GM21381 (cell line): ENCODE data around the gene OMA1.

ENCODE experiments used
- ATAC-seq: cut with Tn5 transposase; IDR thresholded peaks from one replicate; pipeline ENCODE4 v1.9.1; 2021; ENCODE audit warnings: mild to moderate bottlenecking, moderate library complexity; ENCODE audit not compliant: unreplicated experiment

OMA1 gene

DNA sequence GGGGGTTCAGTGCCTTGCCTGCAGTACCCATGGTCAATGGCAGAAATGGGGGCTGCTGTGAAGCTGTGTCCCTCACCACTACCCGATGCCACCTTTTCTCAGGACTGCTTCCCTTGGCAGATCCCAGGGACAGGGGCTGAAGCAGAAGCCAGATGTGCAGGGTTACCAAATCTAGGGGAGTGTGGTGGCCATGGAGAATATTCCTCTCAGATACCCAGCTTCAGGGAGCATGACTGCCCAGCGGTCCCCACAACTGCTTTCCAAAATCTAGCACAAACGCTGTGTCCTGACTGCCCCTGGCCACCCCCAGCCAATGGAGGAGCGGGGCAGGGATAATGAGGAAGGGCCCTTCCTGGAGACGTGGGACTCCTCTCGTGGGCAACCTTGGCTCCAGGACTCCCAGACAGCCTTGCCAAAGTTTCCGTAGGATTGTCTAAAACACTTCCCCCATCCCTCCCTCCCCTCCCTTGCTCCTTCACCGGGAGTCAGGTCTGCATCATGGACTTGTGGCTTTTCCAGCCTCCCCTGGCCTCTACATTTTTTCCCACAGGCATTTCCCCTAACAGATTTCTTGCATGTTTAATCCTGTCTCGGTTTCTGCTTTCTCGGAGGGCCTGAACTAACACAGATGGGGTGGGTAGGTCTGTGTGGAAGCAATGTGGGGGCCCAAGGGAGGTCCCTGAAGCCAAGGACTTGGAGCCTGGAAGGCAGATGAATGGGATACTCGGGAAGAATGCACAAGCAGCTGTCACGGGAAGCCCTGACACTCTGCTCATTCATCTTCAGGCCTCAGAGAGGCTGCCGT lies 80.5 kb downstream of the OMA1 start:
- no peak for ATAC-seq

DNA sequence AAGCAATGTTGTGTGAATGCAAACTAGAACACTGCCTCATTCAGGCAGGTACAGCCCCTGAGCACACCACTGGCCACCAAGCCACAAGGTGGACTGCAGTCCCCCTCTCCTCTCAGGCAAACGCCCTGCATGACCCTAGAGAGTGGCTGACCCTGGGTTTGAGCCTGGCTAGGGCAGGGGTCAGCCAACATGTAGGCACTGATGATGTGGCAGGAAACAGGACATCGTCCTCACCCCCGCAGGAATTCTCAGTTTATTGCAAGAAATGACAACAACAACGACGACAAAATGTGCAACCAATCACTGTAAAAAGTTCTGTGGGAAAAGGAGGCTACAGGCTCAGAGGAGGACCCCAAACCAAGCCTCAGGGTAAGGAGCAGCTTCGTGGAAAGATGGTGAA lies 81.3 kb downstream of the OMA1 start:
- no peak for ATAC-seq

DNA sequence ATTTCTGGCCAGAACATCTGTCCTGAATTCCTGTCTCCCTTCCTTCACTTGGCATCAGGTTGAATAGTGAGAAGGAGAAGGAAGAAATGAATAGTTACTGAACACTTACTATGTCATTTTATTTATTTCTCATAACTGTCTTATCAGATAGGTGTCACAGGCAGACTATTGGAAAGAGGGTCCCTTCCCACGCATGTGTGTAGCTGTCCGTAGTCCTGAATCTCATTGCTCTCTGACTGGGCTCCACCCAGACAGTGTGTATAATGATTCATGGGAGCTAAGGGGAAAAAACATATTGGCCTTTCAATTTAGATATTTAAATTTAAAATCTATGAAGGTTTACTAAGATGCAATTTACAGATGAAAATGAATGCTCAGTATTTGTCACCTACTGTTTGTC lies 86.1 kb downstream of the OMA1 start:
- ATAC-seq = no peak

DNA sequence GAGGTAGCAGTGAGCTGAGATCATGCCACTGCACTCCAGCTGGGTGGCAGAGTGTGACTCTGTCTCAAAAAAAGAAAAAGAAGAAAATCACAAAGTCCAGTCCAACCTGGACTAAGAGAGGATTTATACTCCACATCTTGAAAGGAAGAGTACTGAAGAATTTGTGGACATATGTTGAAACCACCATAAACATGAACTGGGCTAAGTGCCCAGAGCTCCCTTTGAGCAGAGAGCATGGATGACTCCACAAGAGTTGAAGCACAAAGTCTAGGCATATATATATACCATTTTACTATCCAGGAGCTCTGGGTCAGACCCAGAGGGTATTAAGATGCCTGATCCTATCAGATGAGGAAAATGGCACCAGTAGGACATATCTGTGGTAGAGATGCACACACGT lies 86.6 kb downstream of the OMA1 start:
- no peak for ATAC-seq

DNA sequence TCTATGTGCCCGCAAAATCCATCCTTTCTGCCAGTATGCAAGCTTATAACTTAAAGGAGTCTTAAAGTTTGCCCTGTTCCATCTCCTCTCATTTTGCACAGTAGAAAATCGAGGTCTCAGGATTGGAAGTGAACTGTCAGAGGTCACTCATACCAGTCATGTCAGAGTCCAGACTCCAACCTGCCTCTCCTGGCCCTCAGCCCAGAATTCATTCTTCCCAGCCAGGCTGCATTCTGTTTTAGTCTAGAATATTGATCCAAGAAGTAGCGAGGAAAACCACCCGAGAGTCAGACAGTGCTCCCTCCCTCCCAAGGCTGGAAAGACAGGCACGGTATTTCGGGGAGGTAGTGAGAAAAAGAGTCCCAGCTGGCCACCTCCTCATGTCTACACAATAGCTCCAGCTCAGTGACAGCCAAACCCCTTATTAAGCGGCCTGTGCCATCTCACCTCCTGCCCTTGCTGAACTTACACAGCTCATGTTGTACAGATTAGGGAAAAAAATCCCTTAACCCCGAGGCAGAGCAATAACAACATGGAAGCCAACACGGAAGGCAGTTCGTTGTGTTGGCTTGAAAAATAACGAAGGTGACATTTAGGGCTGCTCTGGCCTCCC lies 89.4 kb downstream of the OMA1 start:
- ATAC-seq = no peak

DNA sequence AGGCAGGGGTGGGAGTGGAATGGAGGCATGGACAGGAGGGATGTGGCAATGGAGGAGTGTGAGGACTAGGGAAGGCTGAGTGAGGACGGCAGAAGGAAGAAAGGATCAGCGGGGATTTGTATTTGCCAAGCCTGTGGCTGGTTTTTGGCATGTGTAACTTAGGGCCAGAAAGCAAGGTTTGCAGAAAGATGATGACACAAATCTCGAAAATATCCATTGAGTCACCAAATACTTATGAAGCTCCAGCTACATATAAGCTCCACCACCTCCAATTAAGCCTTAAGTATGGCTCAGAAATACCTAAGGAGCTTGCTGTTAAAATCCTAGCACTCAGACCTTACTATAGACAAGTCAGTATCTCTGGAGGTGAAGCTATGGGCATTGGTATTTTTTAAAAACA lies 90.1 kb downstream of the OMA1 start:
- no peak for ATAC-seq

DNA sequence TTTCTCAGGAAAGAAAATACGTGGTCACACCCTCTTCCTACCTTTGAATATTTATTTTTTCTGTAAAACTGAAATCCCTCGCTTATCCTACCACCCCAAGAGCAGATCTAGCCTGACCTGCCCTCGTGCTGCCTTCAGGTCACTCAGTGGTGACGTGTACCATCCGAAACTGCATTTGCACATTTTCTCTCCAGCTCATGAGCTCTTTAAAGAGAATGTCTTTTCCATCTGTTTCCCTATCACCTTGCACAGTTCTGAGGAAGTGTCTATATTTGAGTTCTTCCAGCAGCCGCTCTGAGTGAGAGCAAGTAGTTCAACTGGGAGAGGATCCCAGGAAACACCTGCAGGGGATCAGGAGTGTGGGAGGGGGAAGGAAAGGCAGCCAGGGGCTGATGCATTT lies 91.7 kb downstream of the OMA1 start:
- no peak for ATAC-seq

DNA sequence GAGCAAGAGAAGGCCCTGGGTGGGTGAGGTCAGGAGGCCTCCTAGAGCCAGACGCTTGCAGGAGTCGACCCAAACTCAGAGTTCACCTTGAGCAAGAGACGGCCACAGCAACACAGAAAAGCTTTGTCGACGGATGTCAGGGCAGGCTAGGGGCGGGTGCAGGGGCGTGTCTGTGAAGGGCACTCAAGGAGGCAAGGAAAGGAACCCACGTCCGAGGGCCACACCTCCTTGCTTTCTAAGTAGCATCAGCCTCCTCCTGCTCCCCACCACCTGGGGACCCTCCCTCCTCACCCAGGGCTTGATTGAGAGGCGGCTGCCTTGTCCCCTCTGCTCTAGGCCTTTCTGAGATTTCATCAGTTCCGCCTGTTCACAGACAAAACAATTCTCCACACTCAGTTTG lies 92.1 kb downstream of the OMA1 start:
- no peak for ATAC-seq

DNA sequence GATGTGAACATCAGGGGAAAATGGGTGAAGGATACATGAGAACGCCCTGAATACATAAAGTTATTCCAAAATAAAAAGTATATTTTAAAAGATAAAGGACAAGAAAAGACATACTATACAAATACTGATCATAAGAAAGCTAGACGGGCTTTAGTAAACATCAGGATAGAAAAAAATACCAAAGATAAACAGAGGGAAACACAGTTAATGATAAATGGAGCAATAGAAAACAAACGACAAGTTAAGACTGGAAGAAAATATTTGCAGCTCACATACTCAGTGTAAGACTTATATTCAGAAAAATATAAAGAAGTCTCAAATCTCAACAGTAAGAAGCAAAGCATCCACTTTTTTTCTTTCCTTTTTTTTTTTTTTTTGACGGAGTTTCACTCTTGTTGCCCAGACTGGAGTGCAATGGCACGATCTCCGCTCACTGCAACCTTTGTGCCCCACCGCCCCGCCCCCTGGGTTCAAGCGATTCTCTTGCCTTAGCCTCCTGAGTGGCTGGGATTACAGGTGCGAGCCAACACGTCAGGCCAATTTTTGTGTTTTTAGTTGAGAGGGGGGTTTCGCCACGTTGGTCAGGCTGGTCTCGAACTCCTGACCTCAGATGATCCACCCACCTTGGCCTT lies 94.8 kb downstream of the OMA1 start:
- no peak for ATAC-seq

DNA sequence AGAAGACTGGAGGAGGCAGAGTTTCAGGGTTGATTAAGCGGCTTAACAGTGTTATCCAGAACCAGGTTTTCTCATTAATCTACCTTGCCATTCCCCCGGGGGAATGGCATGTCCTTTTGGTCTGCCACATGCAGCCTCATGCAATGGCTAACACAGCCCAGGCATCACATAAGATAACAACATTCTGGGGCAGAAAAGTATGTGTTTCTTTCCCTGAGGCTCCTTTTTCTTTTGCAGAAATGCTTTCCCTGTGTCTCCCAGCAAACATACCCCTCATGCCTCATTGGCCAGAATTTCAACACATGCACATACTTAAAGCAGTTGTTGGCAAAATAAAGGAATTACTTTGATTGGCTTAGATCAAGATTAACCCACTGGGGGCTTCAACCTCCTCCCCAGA lies 98.6 kb downstream of the OMA1 start:
- ATAC-seq = no peak

DNA sequence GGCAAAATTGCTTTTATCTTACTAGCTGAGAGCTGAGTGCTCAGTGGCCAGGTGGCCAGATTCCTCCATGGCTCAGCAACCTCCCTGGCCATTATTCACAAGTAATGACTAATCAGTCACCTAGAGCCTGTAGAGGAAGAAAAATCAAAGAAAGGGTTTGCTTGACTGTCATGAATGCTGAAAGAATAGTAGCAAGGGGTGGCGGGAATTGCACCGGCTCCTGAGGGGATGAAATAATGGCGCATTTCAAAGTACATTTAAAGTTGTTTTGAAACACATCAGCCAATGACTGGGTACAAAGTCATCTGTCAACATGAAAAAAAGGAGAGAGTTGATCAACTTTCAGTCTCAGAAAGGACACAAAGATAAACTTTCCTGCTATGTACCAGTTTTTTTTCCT lies 99.5 kb downstream of the OMA1 start:
- ATAC-seq = no peak

DNA sequence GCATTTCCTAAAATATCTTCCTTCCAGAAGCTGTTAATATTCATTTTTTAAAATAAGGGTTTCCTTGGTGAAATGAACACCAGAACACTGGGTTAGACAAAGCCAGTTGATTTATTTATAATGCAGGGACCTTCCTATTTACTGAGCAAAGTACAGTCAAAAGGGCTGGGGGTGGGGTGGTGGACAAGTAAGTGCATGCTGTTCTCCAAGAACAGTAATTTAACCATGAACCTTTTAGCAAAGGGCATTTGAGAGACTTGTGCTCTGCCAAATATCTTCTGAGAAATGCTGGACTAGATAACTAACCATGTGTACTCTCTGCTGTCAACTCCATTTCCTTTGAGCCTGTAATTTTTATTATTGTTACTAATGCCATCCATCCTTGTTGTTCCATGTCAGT lies 100.2 kb downstream of the OMA1 start:
- ATAC-seq = no peak

DNA sequence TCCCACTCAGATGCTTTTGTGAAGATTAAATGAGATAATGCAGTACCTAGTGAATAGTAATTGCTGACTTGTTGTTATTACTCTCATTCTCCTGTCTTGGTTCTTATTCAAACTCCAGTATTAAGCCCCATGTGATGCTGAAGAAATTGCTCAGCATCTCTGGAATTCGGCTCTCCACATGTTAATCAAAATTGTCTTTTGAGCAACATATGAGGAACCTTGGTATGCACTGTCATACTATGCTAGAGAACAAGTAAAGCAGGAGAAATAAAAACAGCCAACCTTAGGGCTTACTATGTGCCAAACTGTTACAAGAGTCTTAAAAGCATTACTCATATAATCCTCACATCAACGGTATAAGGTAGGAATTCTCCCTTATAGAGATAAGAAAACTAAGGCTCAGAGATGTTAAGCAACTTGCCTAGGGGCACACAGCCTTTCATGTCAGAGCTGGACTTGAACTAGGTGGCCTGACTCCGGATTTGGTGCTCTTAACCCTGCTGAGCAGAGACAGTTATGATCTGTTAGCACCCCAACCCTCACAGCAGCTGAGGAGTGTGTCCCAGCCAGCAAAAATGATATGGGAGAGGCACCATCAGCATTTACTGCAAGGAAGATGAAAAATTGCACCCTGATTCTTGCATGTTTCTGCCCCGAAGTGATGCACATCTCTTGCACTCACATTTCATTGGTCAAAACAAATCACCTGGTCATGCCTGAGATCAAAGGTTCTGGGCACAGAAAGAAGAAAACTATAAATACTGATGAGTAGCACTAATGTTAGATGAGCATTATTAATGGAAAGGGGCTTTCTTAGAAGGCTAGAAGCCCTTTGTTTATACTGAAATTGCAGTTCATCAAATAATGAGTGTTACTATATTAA lies 102.3 kb downstream of the OMA1 start:
- no peak for ATAC-seq

DNA sequence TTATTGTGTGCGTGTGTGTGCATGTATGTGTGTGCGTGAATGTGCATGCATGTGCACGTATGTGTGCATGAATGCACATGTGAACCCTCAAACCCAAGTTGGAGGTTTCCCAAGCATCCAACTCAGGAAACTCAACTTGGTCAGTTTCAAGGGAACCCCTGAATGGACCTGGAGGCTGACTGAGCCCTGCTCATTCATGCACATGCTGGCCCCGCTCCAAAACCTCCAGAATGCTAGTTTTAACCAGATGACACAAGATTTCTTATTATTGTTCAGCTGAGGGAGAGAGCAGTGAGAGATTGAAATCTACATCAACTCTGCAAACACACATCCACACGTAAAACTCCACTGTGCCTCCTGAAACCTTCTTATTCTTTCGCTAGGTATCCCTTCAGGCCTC lies 104.4 kb downstream of the OMA1 start:
- ATAC-seq = no peak

DNA sequence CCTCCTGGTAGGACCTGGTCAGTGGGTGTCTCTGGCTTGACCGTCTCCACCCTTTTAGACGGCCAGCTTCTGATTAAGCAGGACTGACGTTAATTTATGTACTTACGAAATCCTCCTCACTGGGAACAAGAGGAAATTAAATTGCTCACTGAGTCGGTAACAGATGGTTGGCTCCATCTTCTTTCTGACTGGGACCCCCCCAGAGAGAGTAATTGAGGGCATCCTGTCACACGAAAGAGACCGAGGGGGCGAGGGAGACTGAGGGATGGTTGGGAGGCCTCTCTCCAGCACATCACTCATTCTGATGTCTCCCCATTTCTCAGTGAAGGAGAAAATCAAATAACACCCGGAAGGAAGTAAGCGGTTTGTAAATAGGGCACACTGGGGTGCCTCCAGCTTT lies 104.8 kb downstream of the OMA1 start:
- no peak for ATAC-seq

DNA sequence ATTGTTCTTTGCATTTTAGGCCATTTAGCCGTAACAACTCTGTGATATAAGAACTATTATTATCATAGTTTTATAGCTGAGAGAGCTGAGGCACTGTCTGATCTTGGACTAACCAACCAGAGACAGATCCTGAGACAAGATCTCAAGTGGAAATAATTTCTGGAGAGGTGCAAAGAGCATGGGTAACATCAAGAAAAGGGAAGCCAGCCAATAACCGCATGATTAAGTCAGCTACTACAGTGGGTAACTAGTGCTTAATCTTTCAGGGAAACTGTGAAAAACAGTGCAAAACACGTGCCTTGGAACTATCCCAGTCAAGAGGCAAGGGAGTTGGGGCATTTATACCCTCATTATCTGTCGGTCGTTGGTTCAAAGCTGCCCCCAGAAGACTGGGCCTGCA lies 105.8 kb downstream of the OMA1 start:
- ATAC-seq = no peak

DNA sequence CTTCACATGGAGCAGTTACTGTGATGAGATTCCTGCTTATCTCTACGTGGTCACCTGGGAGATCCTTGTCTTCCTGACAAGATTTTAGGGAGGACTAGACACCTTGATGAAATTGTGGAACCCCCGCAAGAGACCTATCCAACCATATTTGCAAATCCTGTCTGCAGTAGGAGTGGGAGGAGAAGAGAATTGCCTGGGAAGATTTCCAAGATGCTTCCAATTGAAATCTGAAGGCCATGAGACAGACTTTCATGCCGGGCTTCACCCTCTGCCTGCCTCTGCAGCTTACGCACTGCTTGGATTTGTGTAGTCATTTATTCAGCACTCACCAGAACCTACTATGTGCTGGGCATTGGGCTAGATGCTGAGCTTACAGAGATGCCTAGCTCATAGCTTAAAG lies 106.6 kb downstream of the OMA1 start:
- no peak for ATAC-seq

DNA sequence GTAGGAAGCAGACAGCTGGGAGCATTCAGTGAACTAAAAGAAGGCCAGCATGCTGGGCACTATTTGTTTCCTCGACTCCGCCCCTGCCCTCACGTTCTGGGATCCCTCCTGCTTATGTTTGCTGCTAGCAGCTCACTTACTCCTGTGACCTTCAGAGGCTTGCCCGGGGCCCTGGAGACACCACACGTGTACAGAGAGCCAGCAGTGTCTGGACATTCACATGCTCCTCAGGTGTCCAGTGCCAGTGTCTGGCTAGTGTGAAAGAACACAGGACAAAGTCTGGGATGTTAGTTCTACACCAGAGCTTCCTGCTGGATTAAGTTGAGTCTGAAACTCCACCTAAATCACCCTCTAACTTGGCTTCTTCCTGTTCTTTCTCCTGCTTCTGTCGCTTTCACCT lies 108.1 kb downstream of the OMA1 start:
- ATAC-seq = no peak

DNA sequence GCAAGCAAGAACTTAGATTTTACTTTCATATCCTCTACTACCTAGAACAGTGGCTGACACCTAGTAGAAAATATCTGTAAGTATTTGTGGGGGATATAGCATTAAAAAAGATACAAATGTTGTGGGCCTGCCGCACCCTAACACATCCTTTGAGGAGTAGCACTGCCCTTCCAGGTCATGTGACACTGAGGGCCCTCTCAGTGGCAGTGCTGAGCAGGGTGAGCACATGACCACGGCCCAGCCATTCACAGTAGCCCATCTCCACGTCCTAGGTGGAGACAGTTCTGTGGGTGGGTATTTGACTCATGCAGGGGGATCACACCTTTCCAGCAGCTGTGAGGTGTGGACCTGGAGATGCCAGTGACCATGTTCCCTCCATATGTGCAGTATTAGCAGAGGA lies 108.9 kb downstream of the OMA1 start:
- no peak for ATAC-seq

DNA sequence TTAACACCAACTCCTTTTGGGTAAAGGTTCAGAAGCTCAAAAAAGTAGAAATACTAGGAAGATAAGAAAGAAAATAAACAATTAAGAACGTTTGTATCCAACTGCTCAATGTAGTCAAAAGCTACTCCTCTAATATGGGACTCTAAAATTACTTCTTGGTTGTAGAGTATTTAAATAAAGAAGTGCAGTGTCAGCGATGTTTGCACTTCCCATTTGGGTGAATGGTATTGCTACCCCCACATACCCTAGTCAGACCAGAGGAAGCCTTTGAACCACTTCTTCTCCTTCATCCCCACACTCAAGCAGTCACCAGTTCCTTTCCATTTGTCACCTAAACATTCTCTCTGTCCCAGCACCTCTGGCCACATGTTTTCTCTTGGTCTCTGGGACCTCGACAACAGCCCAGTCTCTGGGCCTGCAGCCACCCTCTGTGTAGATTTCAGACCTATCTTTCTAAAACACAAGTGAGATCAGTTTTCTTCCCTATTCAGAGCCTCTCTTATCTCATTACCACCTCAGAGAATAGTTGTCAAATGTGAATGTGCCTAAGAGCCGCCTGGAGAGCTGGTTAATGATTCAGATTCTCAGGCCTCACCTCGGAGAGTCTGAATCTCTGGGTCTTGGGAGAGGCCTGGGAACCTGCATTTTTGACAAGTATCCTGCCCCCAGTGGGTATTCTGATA lies 109.8 kb downstream of the OMA1 start:
- ATAC-seq = no peak

DNA sequence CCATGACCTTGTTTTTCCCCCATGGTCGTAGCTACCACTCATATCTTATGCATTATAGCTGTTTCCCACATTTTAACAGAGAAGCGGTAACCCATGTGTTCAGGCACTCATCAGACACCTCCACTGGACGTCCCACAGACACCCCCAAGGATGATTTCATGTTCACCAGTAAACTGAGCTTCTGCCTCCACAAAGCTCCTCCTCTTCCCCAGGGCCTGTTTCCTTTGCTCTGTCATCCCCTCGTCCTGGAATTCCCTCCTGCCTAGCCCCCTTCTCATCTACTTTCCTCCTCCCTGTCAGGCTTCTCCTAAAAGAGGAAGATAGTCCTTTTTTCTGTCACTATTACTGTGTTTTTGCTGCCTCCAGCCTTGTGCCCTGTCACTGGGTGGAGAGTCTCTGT lies 111.2 kb downstream of the OMA1 start:
- no peak for ATAC-seq
